ENCODE results near the gene INPP5D.
"Not testable (repeated sequence)": the region's sequence is repeated elsewhere in the genome, so short reads cannot be mapped to it uniquely, and the experiment has no call there.

The INPP5D gene

GRCh38 chr2:233185330-233185729 is 125.2 kb downstream of the INPP5D start:
- DNase-seq: no peak

GRCh38 chr2:233185963-233186362 is 125.8 kb downstream of the INPP5D start:
- DNase-seq: no peak

- no peak for DNase-seq
Measured at GRCh38 chr2:233186851-233187250, 126.7 kb downstream of the INPP5D start.

- no peak for DNase-seq
Measured at GRCh38 chr2:233189025-233189424, 128.9 kb downstream of the INPP5D start.

GRCh38 chr2:233191016-233191415 is 130.9 kb downstream of the INPP5D start:
- DNase-seq: not testable (repeated sequence)

DNA sequence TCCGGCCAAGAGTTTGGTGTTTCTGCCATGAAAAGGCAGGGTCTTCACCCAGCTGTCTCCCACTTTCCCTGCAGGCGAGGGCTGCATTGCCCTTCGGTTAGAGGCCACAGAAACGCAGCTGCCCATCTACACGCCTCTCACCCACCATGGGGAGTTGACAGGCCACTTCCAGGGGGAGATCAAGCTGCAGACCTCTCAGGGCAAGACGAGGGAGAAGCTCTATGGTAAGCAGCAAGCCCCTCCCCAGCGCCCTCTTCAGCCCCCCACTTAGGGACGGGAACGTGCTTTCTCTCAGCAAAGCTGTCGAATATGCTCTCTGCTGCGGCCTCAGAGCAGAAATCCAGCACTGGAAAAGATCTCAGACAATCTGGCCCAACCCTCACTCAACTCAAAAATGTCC is 133.6 kb downstream of the INPP5D start:
- no peak for DNase-seq

GRCh38 chr2:233195027-233195426 is 134.9 kb downstream of the INPP5D start:
- no peak for DNase-seq

DNA sequence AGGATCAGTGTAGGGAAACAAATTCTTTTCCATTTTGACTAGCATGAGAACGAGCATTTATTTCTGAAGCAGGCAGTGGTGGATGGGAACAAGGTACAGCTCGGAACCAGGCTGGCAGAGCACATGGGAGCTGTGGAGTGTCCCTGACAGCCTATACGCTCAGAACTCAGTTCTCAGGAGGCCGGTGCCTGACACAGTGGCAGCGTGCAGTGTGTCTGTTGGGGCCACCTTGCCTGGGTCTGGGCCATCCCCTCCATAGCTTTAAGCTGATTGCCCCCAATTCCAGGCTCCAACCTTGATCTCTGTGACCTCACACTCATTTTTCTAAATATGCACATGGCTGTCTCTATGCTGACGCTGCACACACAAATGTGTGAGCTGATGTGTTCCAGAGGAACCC is 136.9 kb downstream of the INPP5D start:
- no peak for DNase-seq

DNA sequence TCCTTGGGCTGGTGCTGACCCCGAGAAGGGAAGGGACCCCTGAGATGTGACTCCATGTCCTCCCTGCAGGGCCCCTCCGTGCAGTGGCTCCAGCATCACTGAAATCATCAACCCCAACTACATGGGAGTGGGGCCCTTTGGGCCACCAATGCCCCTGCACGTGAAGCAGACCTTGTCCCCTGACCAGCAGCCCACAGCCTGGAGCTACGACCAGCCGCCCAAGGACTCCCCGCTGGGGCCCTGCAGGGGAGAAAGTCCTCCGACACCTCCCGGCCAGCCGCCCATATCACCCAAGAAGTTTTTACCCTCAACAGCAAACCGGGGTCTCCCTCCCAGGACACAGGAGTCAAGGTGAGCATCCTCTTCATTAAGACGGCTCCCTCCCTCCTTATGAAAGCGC is 137.9 kb downstream of the INPP5D start:
- DNase-seq: no peak

DNA sequence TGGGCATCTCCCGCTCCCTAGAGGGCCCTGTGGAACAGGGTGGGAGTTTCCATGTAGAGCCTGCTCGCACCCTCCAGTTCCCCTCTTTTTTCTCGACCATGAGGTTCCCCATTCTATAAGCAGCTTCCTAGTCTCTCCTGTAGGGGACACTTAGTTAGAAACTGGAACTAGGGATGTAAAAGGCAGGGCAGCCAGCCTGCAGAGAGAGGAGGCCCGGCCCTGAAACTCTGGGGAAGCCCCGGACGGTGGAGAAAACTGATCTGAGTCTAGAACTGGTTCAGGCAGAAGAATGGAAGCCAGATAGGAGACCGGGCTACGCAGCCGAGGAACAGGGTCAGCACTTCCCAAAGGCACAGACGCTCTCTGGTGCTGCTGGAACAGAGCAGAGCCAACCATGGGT is 139.7 kb downstream of the INPP5D start:
- DNase-seq: no peak

GRCh38 chr2:233200790-233201189 is 140.6 kb downstream of the INPP5D start:
- DNase-seq: not testable (repeated sequence)

DNA sequence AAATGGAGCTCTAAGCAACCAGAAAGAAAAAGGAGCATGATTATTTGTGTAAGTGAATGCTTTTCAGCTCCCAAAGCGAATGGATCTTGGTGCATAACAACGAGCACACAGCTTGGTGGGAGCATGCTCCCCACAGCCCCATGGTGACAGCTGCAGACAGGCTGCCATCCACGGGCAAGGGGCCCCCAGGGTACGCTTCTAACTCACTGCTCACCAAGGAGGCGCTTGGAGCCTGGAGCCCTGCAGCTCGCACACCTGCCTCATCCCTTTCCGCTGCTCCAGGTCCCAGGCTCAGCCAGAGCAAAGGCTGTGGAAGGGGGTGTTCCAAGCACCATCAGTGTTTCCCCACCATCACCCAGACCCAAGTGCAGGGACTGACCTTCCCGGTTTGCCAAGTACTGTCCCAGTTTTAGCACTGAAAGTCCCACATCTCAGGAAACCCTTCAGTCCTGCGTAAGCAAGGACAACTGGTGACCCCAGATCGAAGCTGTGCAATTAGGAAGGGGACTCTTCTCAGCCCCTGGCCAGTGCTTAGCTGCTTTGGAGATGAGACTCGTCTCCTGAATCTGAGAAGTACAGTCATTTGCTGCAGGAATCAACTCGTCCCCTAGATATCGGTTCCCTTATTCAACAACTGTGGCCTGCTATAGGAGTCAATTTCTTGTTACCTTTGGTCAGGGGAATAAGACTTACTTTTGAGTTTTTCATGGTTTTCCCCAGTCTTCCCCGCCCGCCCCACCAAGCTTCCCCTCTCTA is 141.3 kb downstream of the INPP5D start:
- DNase-seq: no peak

GRCh38 chr2:233202531-233202944 is 142.4 kb downstream of the INPP5D start:
- DNase-seq: no peak

DNA sequence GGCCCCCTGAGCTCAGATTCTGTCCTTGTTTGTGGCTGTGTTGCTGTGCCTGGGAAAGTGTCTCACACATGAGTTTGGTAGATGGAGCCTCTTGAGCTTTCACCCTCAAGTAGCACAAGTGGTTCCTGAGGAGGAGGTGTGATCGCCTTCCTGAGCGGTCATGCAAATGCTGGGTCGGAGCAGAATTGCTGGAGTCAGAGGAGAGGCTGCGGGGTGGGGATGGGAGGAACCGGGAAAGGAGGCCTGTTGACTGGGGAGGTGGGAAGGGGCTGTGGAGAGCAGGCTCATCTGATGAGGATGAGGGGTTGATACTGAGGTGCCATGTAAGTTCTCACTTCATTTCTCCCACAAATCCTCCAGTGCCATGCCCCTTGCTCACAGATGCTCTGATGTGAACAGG is 142.9 kb downstream of the INPP5D start:
- DNase-seq: no peak

- DNase-seq: no peak
Measured at GRCh38 chr2:233204286-233204936, 144.3 kb downstream of the INPP5D start.

- no peak for DNase-seq
Measured at GRCh38 chr2:233208382-233209116, 148.4 kb downstream of the INPP5D start.

DNA sequence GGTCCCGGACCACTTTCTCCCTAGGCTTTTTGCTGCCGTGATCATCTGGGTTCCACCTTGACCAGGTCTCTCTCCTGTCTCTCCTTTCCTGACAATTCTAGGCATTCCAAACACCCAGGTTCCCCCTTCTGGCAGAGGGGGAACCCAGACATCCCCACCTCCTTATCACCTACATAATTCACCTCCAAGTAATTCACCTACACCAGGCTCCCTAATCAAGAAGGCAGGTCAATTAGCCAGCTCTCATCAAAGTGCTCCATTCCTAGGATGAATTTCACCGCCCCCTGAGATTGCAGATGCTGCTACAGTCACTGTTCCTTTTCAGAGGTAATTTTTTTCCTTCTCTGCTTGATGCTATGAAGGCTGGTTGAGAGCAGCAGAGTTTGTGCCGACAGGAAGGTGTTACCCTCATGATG is 149.0 kb downstream of the INPP5D start:
- no peak for DNase-seq

- DNase-seq: no peak
Measured at GRCh38 chr2:233209533-233210171, 149.5 kb downstream of the INPP5D start.

- DNase-seq: no peak
Measured at GRCh38 chr2:233210281-233210680, 150.1 kb downstream of the INPP5D start.

DNA sequence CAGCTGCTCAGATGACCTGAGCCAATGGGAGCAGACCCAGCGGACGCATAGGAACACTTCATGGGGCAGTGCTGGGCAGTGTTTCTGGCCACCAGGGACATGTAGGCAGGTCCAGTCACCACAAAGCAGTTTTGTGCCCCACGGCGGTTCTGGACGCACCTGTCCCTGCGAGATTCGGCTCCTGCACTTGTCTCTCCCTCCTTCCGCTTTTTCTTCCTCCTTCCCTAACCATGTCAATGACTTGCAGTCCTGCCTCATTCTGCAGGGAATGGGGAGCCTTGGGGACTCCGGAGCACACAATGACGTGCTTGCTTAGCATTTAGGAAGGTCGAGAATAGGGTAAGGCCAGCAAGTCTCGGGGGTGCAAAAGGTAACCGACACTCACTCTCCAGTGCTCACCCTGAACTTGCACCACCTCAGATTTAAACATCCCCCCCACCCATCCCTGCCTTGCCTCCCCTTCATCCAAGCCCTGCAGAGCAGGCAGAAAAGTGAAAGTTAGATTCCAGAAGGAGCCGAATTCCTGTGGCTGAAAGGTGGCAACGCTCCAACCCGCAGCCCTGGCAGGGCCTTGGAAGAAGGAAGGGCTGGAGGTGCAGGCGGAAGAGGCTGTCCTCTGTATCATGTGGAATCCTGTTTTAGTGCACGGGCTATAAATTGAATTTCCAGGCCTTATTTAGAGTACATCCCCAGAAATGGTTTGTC is 150.9 kb downstream of the INPP5D start:
- DNase-seq: no peak

DNA sequence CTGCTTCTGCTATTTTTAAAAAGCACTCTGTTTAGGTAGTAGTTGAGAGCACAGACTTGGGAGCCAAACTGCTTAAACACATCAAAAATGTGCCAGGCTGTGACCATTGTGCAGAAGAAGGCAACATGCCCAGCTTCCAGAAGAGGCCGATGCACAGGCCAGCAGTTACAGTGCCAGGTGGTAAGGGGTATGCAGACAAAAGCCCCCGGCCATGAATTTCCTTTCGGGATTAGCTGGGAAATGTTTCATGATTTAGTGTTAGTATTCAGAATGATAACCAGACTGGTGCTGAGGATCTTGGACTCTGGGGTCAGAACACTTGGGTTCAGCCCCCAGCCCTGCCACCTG is 151.4 kb downstream of the INPP5D start:
- DNase-seq: no peak

GRCh38 chr2:233213011-233213410 is 152.9 kb downstream of the INPP5D start:
- no peak for DNase-seq

- no peak for DNase-seq
Measured at GRCh38 chr2:233213975-233214374, 153.8 kb downstream of the INPP5D start.

Data from central memory CD4-positive, alpha-beta T cell (primary cell).